Thoracic aorta (tissue), 2 donors: ENCODE measurements around the gene ZNF423. TPM values are rescaled to one million over a fixed set of nuclear protein-coding genes. Genes with fewer than 3 reads are reported as not detected.

Experiments used
- ATAC-seq: fragments of 150-250 bp; one replicate; pipeline ENCODE4 v1.8.0; 2017; ENCODE audit warnings: low read depth; ENCODE audit not compliant: insufficient number of reproducible peaks, low FRiP score
- DNase-seq: peaks from one replicate; pipeline ENCODE4 v3.0.0-alpha.2; 2020; ENCODE audit warnings: low spot score
- H3K27ac ChIP-seq, 2 donors: fragments of 200-600 bp; sonication (generic); 1 replicate in 1 of 2; 2 replicates in 1 of 2; pipeline ENCODE4 v1.5.1; 2016; ENCODE audit warnings: mild to moderate bottlenecking in 2 of 2, moderate library complexity in 2 of 2
- H3K27me3 ChIP-seq: fragments of 200-600 bp; sonication (generic); replicated peaks from 2 replicates; pipeline ENCODE4 v1.6.0; 2016; ENCODE audit warnings: mild to moderate bottlenecking; ENCODE audit not compliant: insufficient read depth
- H3K36me3 ChIP-seq: fragments of 200-600 bp; sonication (generic); one replicate; pipeline ENCODE4 v1.5.1; 2016
- H3K4me1 ChIP-seq, 2 donors: fragments of 200-600 bp; sonication (generic); 1 replicate in 1 of 2; 2 replicates in 1 of 2; pipeline versions ENCODE4 v1.5.1 to v1.6.0; 2016; ENCODE audit warnings: low read depth in 2 of 2, mild to moderate bottlenecking in 1 of 2; ENCODE audit not compliant: control insufficient read depth in 1 of 2
- H3K4me3 ChIP-seq: fragments of 200-600 bp; sonication (generic); 2 replicates; pipeline ENCODE4 v1.5.1; 2016; ENCODE audit warnings: mild to moderate bottlenecking
- H3K9me3 ChIP-seq: fragments of 200-600 bp; sonication (generic); 2 replicates; pipeline ENCODE4 v1.5.1; 2016
- CTCF ChIP-seq: fragments of 200-600 bp; sonication (generic); IDR thresholded peaks from one replicate; pipeline ENCODE4 v1.5.1; 2019; ENCODE audit warnings: antibody characterized with exemption
- total RNA-seq, 2 donors: library from RNA; depleted of rRNA; stranded (reverse); fragments of >200 nt; gene quantifications; one replicate each; pipeline versions ENCODE4 v1.1.0 to v1.2.3, GENCODE V29; 2016

ZNF423 gene
- total RNA-seq, 2 donors from 2014 or later: 16.2 to 22.9 TPM

GRCh38 chr16:49688036-49688697 lies 167.7 kb downstream of the ZNF423 start:
- no peaks in the 10 kb centered on the region for H3K36me3 ChIP-seq
- no peaks in the 10 kb centered on the region for H3K4me1 ChIP-seq
- TF ChIP-seq CTCF: no peak
- H3K4me3 ChIP-seq: no peak overlapping the region
- DNase-seq (no peak), ATAC-seq (no peak)
- H3K9me3 ChIP-seq: no peaks in the 10 kb centered on the region
- no peaks in the 10 kb centered on the region for H3K27me3 ChIP-seq
- H3K27ac ChIP-seq: no peak overlapping the region

GRCh38 chr16:49687476-49688002 lies 168.4 kb downstream of the ZNF423 start:
- Histone ChIP-seq H3K4me1 (no peaks in the 10 kb centered on the region), H3K36me3 (no peaks in the 10 kb centered on the region), H3K9me3 (no peaks in the 10 kb centered on the region), H3K27ac (no peak overlapping the region), H3K27me3 (no peaks in the 10 kb centered on the region), H3K4me3 (no peak overlapping the region)
- TF ChIP-seq CTCF: no peak
- DNase-seq (no peak), ATAC-seq (no peak)

GRCh38 chr16:49684696-49685095 lies 171.2 kb downstream of the ZNF423 start:
- ATAC-seq (no peak), DNase-seq (no peak)
- no peak overlapping the region for H3K27ac ChIP-seq
- no peaks in the 10 kb centered on the region for H3K36me3 ChIP-seq
- no peak overlapping the region for H3K4me3 ChIP-seq
- H3K4me1 ChIP-seq: no peaks in the 10 kb centered on the region
- H3K9me3 ChIP-seq: no peaks in the 10 kb centered on the region
- no peaks in the 10 kb centered on the region for H3K27me3 ChIP-seq
- TF ChIP-seq CTCF: no peak

GRCh38 chr16:49682577-49683165 lies 173.2 kb downstream of the ZNF423 start:
- H3K27ac ChIP-seq: no peak overlapping the region
- TF ChIP-seq CTCF: no peak
- DNase-seq (no peak), ATAC-seq (no peak)
- no peaks in the 10 kb centered on the region for H3K4me1 ChIP-seq
- no peaks in the 10 kb centered on the region for H3K36me3 ChIP-seq
- no peaks in the 10 kb centered on the region for H3K9me3 ChIP-seq
- H3K4me3 ChIP-seq: no peak overlapping the region
- H3K27me3 ChIP-seq: no peaks in the 10 kb centered on the region

GRCh38 chr16:49681217-49681883 lies 174.6 kb downstream of the ZNF423 start:
- DNase-seq (no peak), ATAC-seq (no peak)
- TF ChIP-seq CTCF: no peak
- H3K4me1 ChIP-seq: no peaks in the 10 kb centered on the region
- H3K36me3 ChIP-seq: no peaks in the 10 kb centered on the region
- no peaks in the 10 kb centered on the region for H3K9me3 ChIP-seq
- H3K4me3 ChIP-seq: no peak overlapping the region
- H3K27me3 ChIP-seq: no peaks in the 10 kb centered on the region
- no peak overlapping the region for H3K27ac ChIP-seq
